Right atrium auricular region (tissue), 2 donors: ENCODE results near the gene PHF19. TPM values are rescaled to one million over a fixed set of nuclear protein-coding genes. Genes with fewer than 3 reads are reported as not detected.

Experiments used
- DNase-seq: peaks from one replicate; pipeline ENCODE4 v3.0.0-alpha.2; 2019; ENCODE audit warnings: low spot score
- H3K27ac ChIP-seq, 2 donors: fragments of 200-600 bp; sonication (generic); 1 replicate in 1 of 2; 2 replicates in 1 of 2; pipeline ENCODE4 v1.5.1; 2016 to 2019
- H3K27me3 ChIP-seq, 2 donors: fragments of 200-600 bp; sonication (generic); one replicate each; pipeline versions ENCODE4 v1.5.1 to v1.6.0; 2017 to 2019
- H3K36me3 ChIP-seq: fragments of 200-600 bp; sonication (generic); one replicate; pipeline ENCODE4 v1.5.1; 2016
- H3K4me1 ChIP-seq, 2 donors: fragments of 200-600 bp; sonication (generic); one replicate each; pipeline versions ENCODE4 v1.5.1 to v1.6.0; 2017 to 2019
- H3K4me3 ChIP-seq, 2 donors: fragments of 200-600 bp; sonication (generic); 1 replicate in 1 of 2; 2 replicates in 1 of 2; pipeline ENCODE4 v1.5.1; 2017 to 2019; ENCODE audit warnings: mild to moderate bottlenecking in 1 of 2, moderate library complexity in 1 of 2
- H3K9me3 ChIP-seq, 2 donors: fragments of 200-600 bp; sonication (generic); one replicate each; pipeline ENCODE4 v1.5.1; 2019
- total RNA-seq, 2 donors: library from RNA; depleted of rRNA; stranded (reverse); fragments of >200 nt; gene quantifications; one replicate each; pipeline ENCODE4 v1.1.0, GENCODE V29; 2016
- TF ChIP-seq, protein P1 (sequence below), 2 donors: fragments of 200-600 bp; sonication (generic); IDR thresholded peaks; one replicate each; pipeline ENCODE4 v1.5.1; 2019; ENCODE audit warnings: antibody characterized with exemption in 2 of 2

Gene PHF19
- total RNA-seq, 2 donors from 2014 or later: 11.9 to 13.9 TPM

DNA sequence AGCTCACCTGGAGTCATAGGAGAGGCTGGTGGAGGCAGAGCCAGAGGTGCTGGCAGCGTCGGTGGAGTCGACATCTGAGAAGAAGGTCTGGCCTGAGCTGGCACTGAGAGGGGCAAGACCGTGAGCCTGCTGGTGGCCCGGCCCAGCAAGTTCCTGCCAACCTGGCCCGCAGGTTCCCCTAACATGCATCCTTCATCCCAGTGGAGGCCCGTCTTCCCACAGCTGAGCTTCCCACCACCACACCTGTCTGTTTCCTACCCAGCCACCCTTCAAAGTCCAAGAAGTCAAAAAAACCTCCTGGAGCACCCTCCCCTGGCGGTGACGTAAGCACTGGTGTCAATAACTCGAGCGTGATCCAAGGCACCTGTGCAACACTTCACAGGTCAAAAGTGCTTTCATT is 16.9 kb downstream of the PHF19 start:
- H3K4me1 ChIP-seq: no peaks in the 10 kb centered on the region
- no peaks in the 10 kb centered on the region for H3K9me3 ChIP-seq
- H3K27ac ChIP-seq: no peak overlapping the region
- peaks cover 47% of the 10 kb centered on the region for H3K36me3 ChIP-seq
- TF ChIP-seq, protein P1, sequence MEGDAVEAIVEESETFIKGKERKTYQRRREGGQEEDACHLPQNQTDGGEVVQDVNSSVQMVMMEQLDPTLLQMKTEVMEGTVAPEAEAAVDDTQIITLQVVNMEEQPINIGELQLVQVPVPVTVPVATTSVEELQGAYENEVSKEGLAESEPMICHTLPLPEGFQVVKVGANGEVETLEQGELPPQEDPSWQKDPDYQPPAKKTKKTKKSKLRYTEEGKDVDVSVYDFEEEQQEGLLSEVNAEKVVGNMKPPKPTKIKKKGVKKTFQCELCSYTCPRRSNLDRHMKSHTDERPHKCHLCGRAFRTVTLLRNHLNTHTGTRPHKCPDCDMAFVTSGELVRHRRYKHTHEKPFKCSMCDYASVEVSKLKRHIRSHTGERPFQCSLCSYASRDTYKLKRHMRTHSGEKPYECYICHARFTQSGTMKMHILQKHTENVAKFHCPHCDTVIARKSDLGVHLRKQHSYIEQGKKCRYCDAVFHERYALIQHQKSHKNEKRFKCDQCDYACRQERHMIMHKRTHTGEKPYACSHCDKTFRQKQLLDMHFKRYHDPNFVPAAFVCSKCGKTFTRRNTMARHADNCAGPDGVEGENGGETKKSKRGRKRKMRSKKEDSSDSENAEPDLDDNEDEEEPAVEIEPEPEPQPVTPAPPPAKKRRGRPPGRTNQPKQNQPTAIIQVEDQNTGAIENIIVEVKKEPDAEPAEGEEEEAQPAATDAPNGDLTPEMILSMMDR (IDR thresholded peaks at IDR 0.05): no peak
- no peak overlapping the region for H3K4me3 ChIP-seq
- no peak for DNase-seq
- no peaks in the 10 kb centered on the region for H3K27me3 ChIP-seq

DNA sequence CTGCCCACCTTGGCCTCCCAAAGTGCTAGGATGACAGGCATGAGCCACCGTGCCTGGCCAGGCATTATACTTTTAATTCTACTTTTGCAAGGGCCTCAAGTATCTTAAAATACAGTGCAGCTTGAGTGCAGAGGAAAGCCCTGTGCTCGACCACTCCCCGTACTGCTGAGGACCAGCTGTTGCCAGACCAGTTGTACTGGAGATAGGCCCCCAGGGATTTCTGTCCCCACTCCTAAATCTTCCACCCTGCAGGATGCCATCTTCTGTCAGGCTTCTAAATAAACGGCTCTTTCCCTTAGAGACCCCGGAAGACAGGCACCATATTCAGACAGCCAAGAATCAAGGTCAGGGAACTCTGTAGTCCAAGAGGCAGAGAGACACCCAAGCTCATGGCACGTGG is 17.6 kb downstream of the PHF19 start:
- H3K9me3 ChIP-seq: no peaks in the 10 kb centered on the region
- H3K27ac ChIP-seq: no peak overlapping the region
- peaks cover 47% of the 10 kb centered on the region for H3K36me3 ChIP-seq
- H3K27me3 ChIP-seq: no peaks in the 10 kb centered on the region
- no peak overlapping the region for H3K4me3 ChIP-seq
- TF ChIP-seq, protein P1 (IDR thresholded peaks at IDR 0.05): no peak
- H3K4me1 ChIP-seq: no peaks in the 10 kb centered on the region
- no peak for DNase-seq

DNA sequence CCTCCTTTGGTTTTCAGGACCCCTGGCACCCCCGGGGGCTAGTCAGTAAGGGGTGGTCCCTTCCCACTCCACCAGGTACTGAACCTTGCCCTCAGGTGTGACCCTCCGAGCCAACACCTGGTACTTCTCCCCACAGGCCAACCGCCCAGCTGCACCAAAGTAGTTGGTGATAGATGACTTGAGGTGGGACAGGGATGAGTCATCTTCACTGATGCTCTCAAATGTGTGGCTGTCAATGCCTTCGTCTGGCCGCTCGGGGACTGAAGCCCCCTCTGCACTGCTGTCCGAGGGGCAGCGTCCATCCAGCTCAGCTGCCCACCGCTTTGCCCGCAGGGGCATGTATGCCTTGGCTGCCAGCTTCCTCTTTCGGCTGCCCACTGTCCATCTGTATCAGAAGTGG is 19.1 kb downstream of the PHF19 start:
- no peaks in the 10 kb centered on the region for H3K4me1 ChIP-seq
- peaks cover 35% of the 10 kb centered on the region for H3K36me3 ChIP-seq
- H3K4me3 ChIP-seq: no peak overlapping the region
- no peaks in the 10 kb centered on the region for H3K27me3 ChIP-seq
- no peak for DNase-seq
- TF ChIP-seq, protein P1 (IDR thresholded peaks at IDR 0.05): no peak
- H3K9me3 ChIP-seq: no peaks in the 10 kb centered on the region
- no peak overlapping the region for H3K27ac ChIP-seq

DNA sequence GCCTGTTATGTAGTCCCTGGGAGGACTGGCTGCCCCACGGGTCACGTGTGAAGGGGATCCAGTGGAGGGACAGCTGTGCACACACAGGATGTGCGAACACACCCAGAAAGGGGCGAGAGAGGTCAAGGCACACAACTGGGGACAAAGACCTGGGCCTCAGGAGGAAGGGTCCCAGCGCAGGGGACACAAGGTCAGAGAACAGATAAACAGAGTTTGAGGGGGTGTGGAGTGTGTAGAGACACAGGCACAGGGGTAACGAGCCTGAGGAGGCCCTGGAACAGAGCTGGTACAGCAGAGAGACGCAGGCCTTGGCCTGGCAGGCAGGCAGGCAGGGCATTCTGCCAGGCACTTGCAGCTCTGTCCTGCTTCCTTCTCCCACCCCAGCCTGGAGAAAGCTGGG is 19.5 kb downstream of the PHF19 start:
- Histone ChIP-seq H3K4me1 (no peaks in the 10 kb centered on the region), H3K9me3 (no peaks in the 10 kb centered on the region), H3K4me3 (no peak overlapping the region), H3K27ac (no peak overlapping the region), H3K36me3 (peaks cover 31% of the 10 kb centered on the region), H3K27me3 (no peaks in the 10 kb centered on the region)
- TF ChIP-seq, protein P1 (IDR thresholded peaks at IDR 0.05): no peak
- no peak for DNase-seq

DNA sequence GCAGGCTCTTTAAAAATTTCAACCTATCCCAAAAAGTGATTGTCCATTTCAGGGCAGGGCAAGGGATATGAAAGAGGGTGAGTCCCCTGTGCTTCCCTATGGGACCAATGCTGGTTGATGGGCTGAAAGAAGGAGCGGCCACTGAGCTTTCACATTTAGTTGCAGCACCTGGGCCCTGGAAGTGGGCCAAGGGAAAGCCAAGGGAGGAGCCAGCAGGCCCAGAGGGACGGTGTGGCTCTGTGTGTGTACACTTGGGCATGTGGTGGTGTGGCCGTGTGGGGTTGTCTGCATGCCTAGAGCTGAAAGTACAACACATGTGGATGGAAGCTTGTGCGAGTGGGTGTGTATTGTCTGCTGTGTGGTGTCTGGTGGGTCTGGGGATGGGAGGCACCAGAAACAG is 20.3 kb downstream of the PHF19 start:
- DNase-seq: no peak
- TF ChIP-seq, protein P1 (IDR thresholded peaks at IDR 0.05): no peak
- peaks cover 26% of the 10 kb centered on the region for H3K36me3 ChIP-seq
- no peaks in the 10 kb centered on the region for H3K9me3 ChIP-seq
- no peak overlapping the region for H3K27ac ChIP-seq
- H3K27me3 ChIP-seq: no peaks in the 10 kb centered on the region
- H3K4me1 ChIP-seq: no peaks in the 10 kb centered on the region
- H3K4me3 ChIP-seq: no peak overlapping the region
